ENCODE measurements around the gene PUM2. TPM values are rescaled to one million over a fixed set of nuclear protein-coding genes. Genes with fewer than 3 reads are reported as not detected.

Gene PUM2
- total RNA-seq, 1 experiment from 2014 or later = 105 TPM

DNA sequence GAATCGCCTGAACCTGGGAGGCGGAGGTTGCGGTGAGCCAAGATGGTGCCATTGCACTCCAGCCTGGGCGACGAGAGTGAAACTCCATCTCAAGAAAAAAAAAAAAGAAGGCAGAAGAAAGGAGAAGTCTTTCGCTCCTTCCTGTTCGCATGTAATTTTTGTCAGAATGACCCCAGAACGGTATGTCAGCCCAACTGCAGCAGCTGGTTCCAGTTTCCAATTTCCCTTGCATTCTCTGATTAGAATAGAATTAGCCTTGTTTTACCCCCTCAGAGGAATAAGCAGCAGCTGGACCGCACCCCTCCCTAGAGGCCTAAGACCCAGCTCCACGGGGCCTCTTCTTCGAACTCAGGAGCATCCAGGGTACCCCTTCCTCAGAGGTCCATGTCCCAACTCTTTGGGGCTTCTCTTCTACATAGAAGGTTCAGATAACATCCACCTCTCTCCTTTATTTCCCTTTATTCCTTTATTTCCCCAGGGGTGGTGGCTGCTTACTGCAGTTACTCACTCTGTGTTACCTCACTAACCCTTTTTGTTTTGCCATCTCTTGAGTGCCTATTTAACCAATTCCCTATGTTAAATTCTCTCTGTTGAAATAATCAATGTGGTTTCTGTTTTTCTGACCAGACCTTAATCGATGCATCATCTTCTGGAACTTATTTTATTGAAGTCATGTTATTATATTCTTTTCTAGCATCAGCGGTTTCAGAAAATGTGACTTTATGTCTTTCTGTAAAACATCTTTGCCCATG, 7.2 kb upstream of the PUM2 start:
- DNase-seq (ENCODE audit: low read depth, low spot score) (no peak), ATAC-seq (no peak)
- H3K9me2 ChIP-seq (ENCODE audit: insufficient read depth) = no peaks in the 10 kb centered on the region
- no peak overlapping the region for H3K9ac ChIP-seq (ENCODE audit: low read length)
- H2AFZ ChIP-seq (ENCODE audit: low read depth, low read length, poor library complexity, severe bottlenecking) = no peak overlapping the region
- H4K20me1 ChIP-seq (ENCODE audit: insufficient read depth) = no peaks in the 10 kb centered on the region
- H3K4me3 ChIP-seq (replicated peaks in 1 of 2; ENCODE audit: low read depth in 1 of 2, low read length in 2 of 2) = no peak overlapping the region
- intact Hi-C loops (cut with micrococcal nuclease) = no loop called here
- H3K27ac ChIP-seq (ENCODE audit: low read depth, low read length) = no peak overlapping the region
- POLR2A ChIA-PET = interaction anchor here (2.4 kb wide), 1 partner anchor 89 kb away, joined by 6 read pairs; the partner anchor contains the start of gene RHOB
- CTCF ChIA-PET = no interaction called here
- H3K36me3 ChIP-seq (ENCODE audit: control insufficient read depth in 1 of 2, insufficient read depth in 2 of 2, low read length in 2 of 2) = no peaks in the 10 kb centered on the region
- TF ChIP-seq, protein P1, sequence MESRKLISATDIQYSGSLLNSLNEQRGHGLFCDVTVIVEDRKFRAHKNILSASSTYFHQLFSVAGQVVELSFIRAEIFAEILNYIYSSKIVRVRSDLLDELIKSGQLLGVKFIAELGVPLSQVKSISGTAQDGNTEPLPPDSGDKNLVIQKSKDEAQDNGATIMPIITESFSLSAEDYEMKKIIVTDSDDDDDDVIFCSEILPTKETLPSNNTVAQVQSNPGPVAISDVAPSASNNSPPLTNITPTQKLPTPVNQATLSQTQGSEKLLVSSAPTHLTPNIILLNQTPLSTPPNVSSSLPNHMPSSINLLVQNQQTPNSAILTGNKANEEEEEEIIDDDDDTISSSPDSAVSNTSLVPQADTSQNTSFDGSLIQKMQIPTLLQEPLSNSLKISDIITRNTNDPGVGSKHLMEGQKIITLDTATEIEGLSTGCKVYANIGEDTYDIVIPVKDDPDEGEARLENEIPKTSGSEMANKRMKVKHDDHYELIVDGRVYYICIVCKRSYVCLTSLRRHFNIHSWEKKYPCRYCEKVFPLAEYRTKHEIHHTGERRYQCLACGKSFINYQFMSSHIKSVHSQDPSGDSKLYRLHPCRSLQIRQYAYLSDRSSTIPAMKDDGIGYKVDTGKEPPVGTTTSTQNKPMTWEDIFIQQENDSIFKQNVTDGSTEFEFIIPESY (IDR thresholded peaks at IDR 0.05; ENCODE audit: extremely low read depth, insufficient replicate concordance, low read length) = no peak
- TF ChIP-seq EGR1 (IDR thresholded peaks at IDR 0.05; ENCODE audit: low read depth) = no peak
- TF ChIP-seq CTCF (IDR thresholded peaks at IDR 0.05 in 2 of 3, conservative IDR thresholded peaks at IDR 0.05 in 1 of 3; ENCODE audit: borderline replicate concordance in 1 of 3, insufficient read depth in 1 of 3, low read depth in 2 of 3, low read length in 2 of 3) = no peak
- TF ChIP-seq POLR2A (IDR thresholded peaks at IDR 0.05; ENCODE audit: borderline replicate concordance, extremely low read depth, insufficient read depth, insufficient read length) = no peak
- no peak for TF ChIP-seq MAX (IDR thresholded peaks at IDR 0.05)
- TF ChIP-seq SIN3A (IDR thresholded peaks at IDR 0.05; ENCODE audit: low read depth) = no peak
- no peak for TF ChIP-seq ELF1 (IDR thresholded peaks at IDR 0.05; ENCODE audit: borderline replicate concordance, low read depth)
- no peak for TF ChIP-seq EZH2phosphoT487 (IDR thresholded peaks at IDR 0.05; ENCODE audit: borderline replicate concordance)
- no peak for TF ChIP-seq JUND (IDR thresholded peaks at IDR 0.05)
- TF ChIP-seq SP1 (IDR thresholded peaks at IDR 0.05; ENCODE audit: low read depth) = no peak
- BruUV-seq (replicated peaks) = no TSS peak
- RAD21 ChIA-PET (ENCODE audit: low non-redundant PET in 1 of 2, low total read pairs in 2 of 2, uncharacterized antibody in 2 of 2, unreplicated experiment in 2 of 2) = no interaction called here
- H3K9me3 ChIP-seq (ENCODE audit: control insufficient read depth in 1 of 2, insufficient read depth in 1 of 2, low read depth in 1 of 2, low read length in 2 of 2) = no peaks in the 10 kb centered on the region
- H3K4me1 ChIP-seq (ENCODE audit: control insufficient read depth in 1 of 2, insufficient read depth in 2 of 2, low read length in 2 of 2) = peaks cover 2 to 11% of the 10 kb centered on the region in 2 experiments; a peak in 3 of 4 replicates
- H3K79me2 ChIP-seq (ENCODE audit: insufficient read depth, low read length) = no peaks in the 10 kb centered on the region
- no peaks in the 10 kb centered on the region for H3K27me3 ChIP-seq (ENCODE audit: insufficient read depth, low read length)
- no peak overlapping the region for H3K4me2 ChIP-seq (ENCODE audit: low read length)

Data from HCT116 (cell line).